Ovary (tissue), 9 donors: ENCODE results near the gene COL18A1. TPM values are rescaled to one million over a fixed set of nuclear protein-coding genes. Genes with fewer than 3 reads are reported as not detected.

Experiments used
- DNase-seq, 5 donors: peaks; one replicate each; pipeline ENCODE4 v3.0.0-alpha.2; 2019 to 2020
- H3K27ac ChIP-seq, 2 donors: fragments of 200-600 bp; one replicate each; pipeline versions ENCODE4 v1.5.1 to v1.8.0; 2019 to 2022
- H3K27me3 ChIP-seq: fragments of 200-600 bp; one replicate; pipeline ENCODE4 v1.8.0; 2022
- H3K36me3 ChIP-seq: fragments of 200-600 bp; sonication (generic); one replicate; pipeline ENCODE4 v1.5.1; 2019
- H3K4me1 ChIP-seq: one replicate; pipeline ENCODE4 v1.8.1; 2013; ENCODE audit warnings: mild to moderate bottlenecking, moderate library complexity; ENCODE audit not compliant: insufficient read depth
- H3K4me3 ChIP-seq: fragments of 200-600 bp; sonication (generic); one replicate; pipeline ENCODE4 v1.5.1; 2017
- H3K9me3 ChIP-seq, 2 donors: fragments of 200-600 bp in 1 of 2; sonication (generic) in 1 of 2; one replicate each; pipeline versions ENCODE4 v1.5.1 to v1.8.1; 2013 to 2019; ENCODE audit warnings: mild to moderate bottlenecking in 1 of 2, moderate library complexity in 1 of 2
- CTCF ChIP-seq, 3 donors: fragments of 450-650 bp in 2 of 3; fragments of 200-600 bp in 1 of 3; IDR thresholded peaks; one replicate each; pipeline versions ENCODE4 v1.5.1 to v1.8.0; 2016 to 2022; ENCODE audit warnings: antibody characterized with exemption in 3 of 3, mild to moderate bottlenecking in 1 of 3
- EP300 ChIP-seq: sonication (generic); formaldehyde crosslinking; IDR thresholded peaks from one replicate; pipeline ENCODE4 v1.6.1; 2017; ENCODE audit warnings: antibody characterized with exemption
- POLR2A ChIP-seq: fragments of 450-650 bp; IDR thresholded peaks from one replicate; pipeline ENCODE4 v1.6.1; 2017; ENCODE audit warnings: antibody characterized with exemption, mild to moderate bottlenecking, moderate library complexity
- WGBS, 3 donors: extraction: QIAGEN DNeasy Blood & Tissue Kit in 1 of 3; methylation state at CpG; one replicate each; pipeline versions ENCODE4 v1.1.5 to v1.1.7; 2013 to 2017; 5-methylcytosine and 5-hydroxymethylcytosine counted together
- intact Hi-C, 4 donors: fragments of 100-400 bp; cut with DNase I; formaldehyde crosslinking; loops; one replicate each; pipeline versions ENCODE4 v1.11.0 to v1.15.1; 2022 to 2023
- polyA plus RNA-seq, 2 donors: library from polyadenylated mRNA; stranded (reverse); fragments of 200-250 nt in 1 of 2; fragments of 350-450 nt in 1 of 2; fragmentation: Illumina TruSeq in 1 of 2; extraction: RNeasy Lipid Tissue Mini Kit (QIAGEN cat#74804) in 1 of 2; gene quantifications; one replicate each; pipeline ENCODE4 v1.2.3, GENCODE V29; 2013 to 2014
- total RNA-seq, 7 donors: library from RNA; depleted of rRNA in 2 of 7; stranded (reverse); fragments of >200 nt in 2 of 7; fragmentation: NEBNext Ultra II Directional in 3 of 7; extraction: Animal tissue kit (Norgen Biotek cat#: 25700) in 3 of 7; gene quantifications; one replicate each; pipeline versions ENCODE4 v1.1.0 to v1.2.4, GENCODE V29; 2016 to 2023
- donor health status: DM: no; HTN: no; CAD: no; lungs with moderate emphysema.
- donor health status: DM: no; HTN: no; CAD: no.
- donor health status: Bipolar disorder and iron deficiency.
- donor health status: DM: yes; HTN: yes; CAD: no.
- donor health status: DM: no; HTN: no; CAD: no.
- donor health status: DM: yes; HTN: yes; CAD: no.

Gene COL18A1
- total and polyA plus RNA-seq, 9 donors: 11.1 to 353 (median 268) TPM

GRCh38 chr21:45383615-45384201 lies 21.3 kb upstream of the COL18A1 start:
- Histone ChIP-seq H3K9me3 (no peaks in the 10 kb centered on the region), H3K36me3 (no peaks in the 10 kb centered on the region), H3K4me3 (no peak overlapping the region), H3K4me1 (peaks cover 24% of the 10 kb centered on the region), H3K27ac (peak overlapping the region in 1 of 2 donors; percentile 75), H3K27me3 (no peaks in the 10 kb centered on the region)
- intact Hi-C loops: loop anchor here in 2 of 4 donors (10.0 kb wide), 1 partner anchor 51 kb away; no protein-coding TSS in a partner anchor
- WGBS, 3 donors: 85 to 89% (median 88%) methylated on average over 18 to 26 of the region's 26 CpGs
- peak; percentile 20 to 56 (median 46) for DNase-seq
- TF ChIP-seq POLR2A (no peak), CTCF (IDR thresholded peaks at IDR 0.05) (no peak), EP300 (no peak)

DNA sequence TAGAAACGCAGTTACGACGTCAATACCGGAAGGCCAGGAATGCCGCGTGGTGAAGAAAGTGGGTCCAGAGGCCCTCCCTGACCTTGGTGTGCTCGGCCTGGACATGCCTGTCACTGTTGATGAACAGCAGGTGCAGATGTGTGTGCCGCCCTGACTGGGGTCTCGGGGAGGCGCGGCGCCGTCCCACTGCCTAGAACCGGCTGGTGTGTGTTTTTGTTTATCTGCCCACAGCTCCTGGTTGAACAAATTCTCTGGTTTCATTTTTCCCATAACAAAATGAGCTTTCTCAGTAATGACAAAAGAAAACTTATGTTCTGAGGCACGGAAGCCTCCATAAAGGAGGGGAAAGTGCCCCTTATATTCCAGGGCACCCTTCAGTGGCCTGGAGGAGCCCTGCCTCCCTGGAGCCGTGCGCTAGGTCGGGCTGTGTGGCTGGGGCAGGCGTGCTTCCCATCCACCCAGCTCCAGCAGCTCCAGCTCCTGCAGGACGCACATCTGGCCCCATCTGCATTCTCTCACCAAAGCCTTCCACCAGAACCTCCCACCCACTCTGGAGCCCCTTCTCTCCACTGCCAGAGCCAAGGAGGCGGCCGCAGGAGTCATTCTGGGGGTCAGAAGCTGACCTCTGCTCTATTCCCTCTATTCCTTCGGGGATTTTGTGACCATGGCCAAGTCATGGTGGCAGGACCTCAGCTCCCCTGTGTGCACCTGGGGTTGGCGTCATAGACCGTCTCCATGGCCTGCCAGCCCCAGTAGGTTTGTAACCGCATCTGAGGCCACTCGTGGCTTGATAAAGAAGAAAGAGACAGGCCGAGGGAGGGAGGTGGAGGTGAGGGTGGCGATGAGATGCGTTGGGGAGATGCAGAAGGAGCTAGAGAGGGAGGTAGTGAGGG lies 20.1 kb upstream of the COL18A1 start:
- no peak for TF ChIP-seq CTCF (IDR thresholded peaks at IDR 0.05)
- TF ChIP-seq EP300: no peak
- no peak for TF ChIP-seq POLR2A
- Histone ChIP-seq H3K4me1 (peaks cover 24% of the 10 kb centered on the region), H3K36me3 (no peaks in the 10 kb centered on the region), H3K27me3 (no peaks in the 10 kb centered on the region), H3K9me3 (no peaks in the 10 kb centered on the region), H3K27ac (peak overlapping the region; percentile 60 to 75), H3K4me3 (no peak overlapping the region)
- WGBS, 3 donors: 33 to 47% (median 36%) methylated on average over 30 of the region's 30 CpGs
- peak; percentile 57 to 78 (median 69) for DNase-seq
- intact Hi-C loops: loop anchor here in 2 of 4 donors (10.0 kb wide), 1 partner anchor 50 kb away; no protein-coding TSS in a partner anchor

GRCh38 chr21:45385549-45386050 lies 19.4 kb upstream of the COL18A1 start:
- DNase-seq: peak in 4 of 5 donors; percentile 19 to 56 (median 43)
- no peak for TF ChIP-seq POLR2A
- no peak for TF ChIP-seq EP300
- TF ChIP-seq CTCF (IDR thresholded peaks at IDR 0.05): no peak
- Histone ChIP-seq H3K4me3 (no peak overlapping the region), H3K4me1 (peaks cover 24% of the 10 kb centered on the region), H3K36me3 (no peaks in the 10 kb centered on the region), H3K27me3 (no peaks in the 10 kb centered on the region), H3K9me3 (no peaks in the 10 kb centered on the region), H3K27ac (peak overlapping the region; percentile 60 to 75)
- intact Hi-C loops: loop anchor here in 2 of 4 donors (10.0 kb wide), 1 partner anchor 49 kb away; no protein-coding TSS in a partner anchor
- 93 to 94% (median 93%) methylated on average over 21 of the region's 21 CpGs for WGBS, 3 donors

- Histone ChIP-seq H3K4me3 (no peak overlapping the region), H3K4me1 (peaks cover 24% of the 10 kb centered on the region), H3K36me3 (no peaks in the 10 kb centered on the region), H3K9me3 (no peaks in the 10 kb centered on the region), H3K27ac (peak overlapping the region; percentile 75 to 79), H3K27me3 (no peaks in the 10 kb centered on the region)
- DNase-seq: peak in 2 of 5 donors; percentile 43 to 61
- WGBS, 3 donors: 62 to 66% (median 65%) methylated on average over 11 of the region's 11 CpGs
- no peak for TF ChIP-seq POLR2A
- TF ChIP-seq EP300: no peak
- TF ChIP-seq CTCF (IDR thresholded peaks at IDR 0.05): no peak
- intact Hi-C loops: loop anchor here in 2 of 4 donors (10.0 kb wide), 1 partner anchor 48 kb away; no protein-coding TSS in a partner anchor
Observed at GRCh38 chr21:45386336-45386727, 18.6 kb upstream of the COL18A1 start.
